GM12892 (cell line): ENCODE results near the gene ANO1.

Experiments used
- POLR2A ChIP-seq: IDR thresholded peaks from 2 replicates; pipeline ENCODE4 v1.6.1; 2011; ENCODE audit warnings: low read depth, low read length, control low read depth
- POLR2AphosphoS5 ChIP-seq: IDR thresholded peaks from 2 replicates; pipeline ENCODE4 v1.6.1; 2011; ENCODE audit warnings: low read depth, low read length, control low read depth

- no peak for TF ChIP-seq POLR2AphosphoS5
- no peak for TF ChIP-seq POLR2A
Observed at GRCh38 chr11:70059971-70060370, 18.1 kb upstream of the ANO1 start.
